GM23248 (cell line): ENCODE data around the gene BZW1. TPM values are rescaled to one million over a fixed set of nuclear protein-coding genes. Genes with fewer than 3 reads are reported as not detected.

Experiments
- DNase-seq: peaks from one replicate; pipeline ENCODE4 v3.0.0-alpha.2; 2015
- H2AFZ ChIP-seq: fragments of 200-600 bp; sonication (generic); 2 replicates; pipeline ENCODE4 v1.6.1; 2016; ENCODE audit warnings: antibody characterized with exemption
- H3F3A ChIP-seq: fragments of 200-600 bp; sonication (generic); 2 replicates; pipeline ENCODE4 v1.6.1; 2016; ENCODE audit warnings: mild to moderate bottlenecking, antibody characterized with exemption, mixed run types; ENCODE audit not compliant: insufficient read depth
- H3K27ac ChIP-seq: fragments of 200-600 bp; sonication (generic); 2 replicates; pipeline ENCODE4 v1.5.1; 2016; ENCODE audit warnings: mild to moderate bottlenecking
- H3K27me3 ChIP-seq: fragments of 200-600 bp; sonication (generic); replicated peaks from 2 replicates; pipeline ENCODE4 v1.6.1; 2016; ENCODE audit warnings: mild to moderate bottlenecking; ENCODE audit not compliant: insufficient read depth
- H3K36me3 ChIP-seq: fragments of 200-600 bp; sonication (generic); 2 replicates; pipeline ENCODE4 v1.6.1; 2016; ENCODE audit warnings: low read depth, mild to moderate bottlenecking
- H3K4me1 ChIP-seq: fragments of 200-600 bp; sonication (generic); 2 replicates; pipeline ENCODE4 v1.6.1; 2016; ENCODE audit warnings: mild to moderate bottlenecking; ENCODE audit not compliant: insufficient read depth
- H3K4me2 ChIP-seq: fragments of 200-600 bp; sonication (generic); one replicate; pipeline ENCODE4 v1.6.1; 2016; ENCODE audit warnings: mild to moderate bottlenecking; ENCODE audit not compliant: unreplicated experiment
- H3K4me3 ChIP-seq: fragments of 200-600 bp; sonication (generic); 2 replicates; pipeline ENCODE4 v1.5.1; 2016; ENCODE audit warnings: mild to moderate bottlenecking
- H3K79me2 ChIP-seq: fragments of 200-600 bp; sonication (generic); 2 replicates; pipeline ENCODE4 v1.6.1; 2016; ENCODE audit warnings: mild to moderate bottlenecking; ENCODE audit not compliant: insufficient read depth
- H3K9ac ChIP-seq: fragments of 200-600 bp; sonication (generic); 2 replicates; pipeline ENCODE4 v1.6.1; 2016; ENCODE audit warnings: mild to moderate bottlenecking
- H3K9me2 ChIP-seq: fragments of 200-600 bp; sonication (generic); 2 replicates; pipeline ENCODE4 v1.6.1; 2016; ENCODE audit warnings: mixed run types, mild to moderate bottlenecking, moderate library complexity; ENCODE audit not compliant: insufficient read depth
- H3K9me3 ChIP-seq: fragments of 200-600 bp; sonication (generic); one replicate; pipeline ENCODE4 v1.6.1; 2017; ENCODE audit warnings: low read depth
- H4K20me1 ChIP-seq: fragments of 200-600 bp; sonication (generic); 2 replicates; pipeline ENCODE4 v1.6.0; 2016; ENCODE audit not compliant: insufficient read depth
- EZH2 ChIP-seq: fragments of 200-600 bp; sonication (generic); IDR thresholded peaks from 2 replicates; pipeline ENCODE4 v1.6.1; 2018; ENCODE audit warnings: antibody characterized with exemption, mild to moderate bottlenecking; ENCODE audit not compliant: insufficient read depth, poor library complexity, severe bottlenecking
- EZH2phosphoT487 ChIP-seq: fragments of 200-600 bp; sonication (generic); IDR thresholded peaks from 2 replicates; pipeline ENCODE4 v1.6.1; 2018; ENCODE audit warnings: antibody characterized with exemption, moderate library complexity, mild to moderate bottlenecking, low read depth; ENCODE audit not compliant: insufficient read depth
- WGBS, 2 experiments: methylation state at CpG; one replicate each; pipeline ENCODE4 v1.1.6; 2015 to 2017; ENCODE audit warnings: low lambda C conversion rate in 2 of 2, low coverage in 1 of 2; ENCODE audit errors: missing lambda C conversion rate in 2 of 2; 5-methylcytosine and 5-hydroxymethylcytosine counted together
- in situ Hi-C: fragments of 300-500 bp; cut with MboI; formaldehyde crosslinking; loops from 2 replicates; pipeline ENCODE4 v1.15.0; 2020
- polyA plus RNA-seq: library from polyadenylated mRNA; unstranded; fragments of >200 nt; fragmentation: Nextera tagmentation; extraction: Ambion mirVana; gene quantifications from 2 replicates; pipeline ENCODE4 v1.2.1, GENCODE V29; 2016
- total RNA-seq: library from RNA; depleted of rRNA; stranded (reverse); fragments of >200 nt; shearing (Covaris generic); gene quantifications from 2 replicates; pipeline ENCODE4 v1.2.3, GENCODE V29; 2014

Gene BZW1
- total and polyA plus RNA-seq, 2 experiments from 2014 or later, result 365 to 596 TPM

GRCh38 chr2:200845194-200845593, 33.5 kb downstream of the BZW1 start:
- peaks cover 24% of the 10 kb centered on the region for H3F3A ChIP-seq
- H3K4me3 ChIP-seq, result no peak overlapping the region
- in situ Hi-C loops, result no loop called here
- no peaks in the 10 kb centered on the region for H3K9me2 ChIP-seq
- no peaks in the 10 kb centered on the region for H3K36me3 ChIP-seq
- H2AFZ ChIP-seq, result no peak overlapping the region
- no peak overlapping the region for H3K4me2 ChIP-seq
- H3K27me3 ChIP-seq, result no peaks in the 10 kb centered on the region
- H3K79me2 ChIP-seq, result no peaks in the 10 kb centered on the region
- H3K9ac ChIP-seq, result no peak overlapping the region
- H3K9me3 ChIP-seq, result no peaks in the 10 kb centered on the region
- no peaks in the 10 kb centered on the region for H4K20me1 ChIP-seq
- TF ChIP-seq EZH2 (no peak), EZH2phosphoT487 (no peak)
- no peak overlapping the region for H3K27ac ChIP-seq
- no peaks in the 10 kb centered on the region for H3K4me1 ChIP-seq
- DNase-seq, result no peak
- 67 to 78% methylated on average over 5 of the region's 5 CpGs for whole genome bisulfite sequencing, 2 experiments

DNA sequence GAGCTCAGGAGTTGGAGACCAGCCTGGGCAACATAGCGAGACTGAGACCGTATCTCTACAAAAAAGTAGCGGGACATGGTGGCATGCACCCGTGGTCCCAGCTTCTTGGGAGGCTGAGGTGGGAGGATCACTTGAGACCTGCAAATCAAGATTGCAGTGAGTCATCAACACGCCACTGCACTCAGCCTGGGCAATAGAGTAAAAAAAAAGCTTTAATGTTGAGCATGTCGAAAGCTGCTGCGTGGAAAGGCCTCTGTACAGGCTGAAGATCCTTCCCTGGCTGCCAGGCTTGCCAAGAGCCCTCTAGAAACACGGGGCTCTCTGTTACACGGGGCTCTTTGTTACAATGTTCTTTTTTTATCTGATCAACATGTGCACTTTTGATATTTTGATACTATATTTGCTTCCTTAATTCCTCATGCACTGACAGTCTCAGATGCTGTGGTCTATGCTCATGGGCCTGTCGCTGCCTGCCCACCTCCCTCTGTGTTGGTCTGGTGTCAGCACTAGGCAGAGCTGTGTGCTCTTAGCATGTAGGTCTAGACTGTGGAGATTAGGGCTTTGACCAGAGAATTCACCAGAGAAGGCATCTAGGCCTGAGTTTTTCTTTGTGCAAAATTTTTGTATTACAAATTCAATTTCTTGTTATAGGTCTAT, 34.1 kb downstream of the BZW1 start:
- WGBS, 2 experiments, result 77 to 79% methylated on average over 10 of the region's 10 CpGs
- no peaks in the 10 kb centered on the region for H3K79me2 ChIP-seq
- no peak overlapping the region for H3K27ac ChIP-seq
- in situ Hi-C loops, result no loop called here
- no peaks in the 10 kb centered on the region for H3K9me3 ChIP-seq
- no peaks in the 10 kb centered on the region for H3K4me1 ChIP-seq
- no peak overlapping the region for H3K4me3 ChIP-seq
- no peak for DNase-seq
- no peaks in the 10 kb centered on the region for H4K20me1 ChIP-seq
- H3K36me3 ChIP-seq, result no peaks in the 10 kb centered on the region
- no peaks in the 10 kb centered on the region for H3K9me2 ChIP-seq
- no peak for TF ChIP-seq EZH2phosphoT487
- no peak for TF ChIP-seq EZH2
- H3K9ac ChIP-seq, result no peak overlapping the region
- no peaks in the 10 kb centered on the region for H3K27me3 ChIP-seq
- H3F3A ChIP-seq, result peaks cover 30% of the 10 kb centered on the region
- H2AFZ ChIP-seq, result no peak overlapping the region
- no peak overlapping the region for H3K4me2 ChIP-seq

DNA sequence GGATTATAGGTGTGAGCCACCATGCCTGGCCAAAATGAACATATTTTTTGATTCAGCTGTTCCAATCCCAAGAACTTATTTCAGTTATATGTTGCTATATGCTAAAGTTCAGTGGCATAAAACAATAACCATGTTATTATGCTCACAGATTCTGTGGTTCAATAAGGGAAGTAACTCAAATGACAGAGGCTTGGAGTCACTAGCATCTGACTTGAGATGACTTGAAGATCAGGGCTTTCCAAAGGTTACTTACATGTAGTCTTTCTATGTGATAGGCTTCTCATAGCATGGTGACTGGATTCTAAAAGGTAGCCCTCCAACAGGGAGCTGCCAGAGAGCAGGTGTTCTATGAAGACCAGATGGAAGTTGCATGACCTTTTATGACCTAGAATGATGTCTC, 35.6 kb downstream of the BZW1 start:
- H3F3A ChIP-seq, result peaks cover 45% of the 10 kb centered on the region
- DNase-seq, result no peak
- no peaks in the 10 kb centered on the region for H3K9me2 ChIP-seq
- peaks cover 7% of the 10 kb centered on the region for H3K79me2 ChIP-seq
- TF ChIP-seq EZH2phosphoT487 (no peak), EZH2 (no peak)
- no peak overlapping the region for H2AFZ ChIP-seq
- H3K4me2 ChIP-seq, result no peak overlapping the region
- no peak overlapping the region for H3K27ac ChIP-seq
- no peak overlapping the region for H3K4me3 ChIP-seq
- no peaks in the 10 kb centered on the region for H3K9me3 ChIP-seq
- H3K9ac ChIP-seq, result no peak overlapping the region
- H3K27me3 ChIP-seq, result no peaks in the 10 kb centered on the region
- peaks cover 14% of the 10 kb centered on the region for H3K36me3 ChIP-seq
- in situ Hi-C loops, result no loop called here
- H3K4me1 ChIP-seq, result no peaks in the 10 kb centered on the region
- peaks cover 1% of the 10 kb centered on the region; the same call in 1 of the 2 replicates for H4K20me1 ChIP-seq

DNA sequence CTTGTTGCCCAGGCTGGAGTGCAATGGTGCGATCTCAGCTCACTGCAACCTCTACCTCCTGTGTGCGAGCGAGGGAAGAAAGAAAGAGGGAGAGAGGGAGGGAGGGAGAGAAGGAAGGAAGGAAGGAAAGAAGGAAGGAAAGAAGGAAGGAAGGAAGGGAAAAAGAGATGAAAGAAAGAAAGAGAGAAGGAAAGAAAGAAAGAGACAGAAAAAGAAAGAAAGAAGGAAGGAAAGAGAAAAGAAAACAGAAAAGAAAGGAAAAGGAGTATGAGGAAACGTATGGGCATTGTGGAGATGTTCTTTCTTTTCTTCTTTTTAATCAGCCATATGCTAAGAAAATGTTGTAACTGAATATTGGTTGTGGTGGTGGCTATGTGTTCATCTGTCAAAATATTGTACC, 36.2 kb downstream of the BZW1 start:
- Histone ChIP-seq H3K36me3 (peaks cover 21% of the 10 kb centered on the region), H3K27me3 (no peaks in the 10 kb centered on the region), H3K27ac (no peak overlapping the region), H2AFZ (no peak overlapping the region), H4K20me1 (peaks cover 6% of the 10 kb centered on the region; the same call in 1 of the 2 replicates), H3K9ac (no peak overlapping the region), H3K79me2 (peaks cover 13% of the 10 kb centered on the region), H3K9me3 (no peaks in the 10 kb centered on the region), H3K4me2 (no peak overlapping the region), H3K9me2 (no peaks in the 10 kb centered on the region), H3F3A (peaks cover 52% of the 10 kb centered on the region), H3K4me3 (no peak overlapping the region), H3K4me1 (no peaks in the 10 kb centered on the region)
- TF ChIP-seq EZH2phosphoT487 (no peak), EZH2 (no peak)
- in situ Hi-C loops, result no loop called here
- WGBS, 2 experiments, result 77 to 83% methylated on average over 4 of the region's 4 CpGs
- no peak for DNase-seq

DNA sequence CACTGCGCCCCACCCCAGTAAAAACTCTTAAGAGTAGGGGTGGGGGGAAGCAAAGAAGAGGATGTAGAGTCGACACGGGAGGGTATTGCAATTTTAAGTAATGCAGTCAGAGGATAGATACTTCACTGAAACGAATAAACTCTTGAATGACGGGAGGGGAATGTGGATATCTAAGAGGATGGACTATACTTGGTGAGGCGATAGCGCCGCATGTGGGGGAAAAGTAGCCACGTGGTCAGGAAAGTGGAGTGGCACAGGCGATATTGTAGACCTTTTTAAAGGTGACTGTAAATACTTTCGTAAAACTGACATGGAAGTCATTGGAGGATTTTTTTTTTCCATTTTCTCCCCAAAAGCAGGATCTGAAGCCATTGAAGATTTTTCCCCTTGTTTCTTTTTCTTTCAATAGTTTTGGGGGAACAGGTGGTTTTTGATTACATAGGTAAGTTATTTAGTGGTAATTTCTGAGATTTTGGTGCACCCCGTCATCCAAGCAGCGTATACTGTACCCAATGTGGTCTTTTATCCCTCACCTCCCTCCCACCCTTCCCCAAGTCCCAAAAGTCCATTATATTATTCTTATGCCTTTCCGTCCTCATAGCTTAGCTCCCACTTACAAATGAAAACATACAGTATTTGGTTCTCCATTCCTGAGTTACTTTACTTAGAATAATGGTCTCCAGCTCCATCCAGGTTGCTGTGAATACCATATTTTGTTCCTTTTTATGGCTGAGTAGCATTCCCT, 39.0 kb downstream of the BZW1 start:
- no peak overlapping the region for H2AFZ ChIP-seq
- no peaks in the 10 kb centered on the region for H3K9me2 ChIP-seq
- in situ Hi-C loops, result loop anchor here (25.0 kb wide), 1 partner anchor 888 kb away; the partner anchor contains the start of genes MAIP1 and TYW5
- TF ChIP-seq EZH2phosphoT487 (no peak), EZH2 (no peak)
- no peak overlapping the region for H3K4me3 ChIP-seq
- H3K9ac ChIP-seq, result no peak overlapping the region
- H3F3A ChIP-seq, result peaks cover 74% of the 10 kb centered on the region
- H3K79me2 ChIP-seq, result peaks cover 41% of the 10 kb centered on the region
- DNase-seq, result no peak
- no peaks in the 10 kb centered on the region for H3K9me3 ChIP-seq
- no peaks in the 10 kb centered on the region for H3K4me1 ChIP-seq
- H3K27ac ChIP-seq, result no peak overlapping the region
- 89 to 90% methylated on average over 14 of the region's 14 CpGs for WGBS, 2 experiments
- no peaks in the 10 kb centered on the region for H3K27me3 ChIP-seq
- H4K20me1 ChIP-seq, result peaks cover 6% of the 10 kb centered on the region; the same call in 1 of the 2 replicates
- H3K4me2 ChIP-seq, result no peak overlapping the region
- peaks cover 48% of the 10 kb centered on the region for H3K36me3 ChIP-seq
